ENCODE measurements around the gene PPP1R10. TPM values are rescaled to one million over a fixed set of nuclear protein-coding genes. Genes with fewer than 3 reads are reported as not detected.
"Not testable (repeated sequence)": the region's sequence is repeated elsewhere in the genome, so short reads cannot be mapped to it uniquely, and the experiment has no call there.

PPP1R10 gene
- 95.2 and 100 TPM in 2 replicates for total RNA-seq

DNA sequence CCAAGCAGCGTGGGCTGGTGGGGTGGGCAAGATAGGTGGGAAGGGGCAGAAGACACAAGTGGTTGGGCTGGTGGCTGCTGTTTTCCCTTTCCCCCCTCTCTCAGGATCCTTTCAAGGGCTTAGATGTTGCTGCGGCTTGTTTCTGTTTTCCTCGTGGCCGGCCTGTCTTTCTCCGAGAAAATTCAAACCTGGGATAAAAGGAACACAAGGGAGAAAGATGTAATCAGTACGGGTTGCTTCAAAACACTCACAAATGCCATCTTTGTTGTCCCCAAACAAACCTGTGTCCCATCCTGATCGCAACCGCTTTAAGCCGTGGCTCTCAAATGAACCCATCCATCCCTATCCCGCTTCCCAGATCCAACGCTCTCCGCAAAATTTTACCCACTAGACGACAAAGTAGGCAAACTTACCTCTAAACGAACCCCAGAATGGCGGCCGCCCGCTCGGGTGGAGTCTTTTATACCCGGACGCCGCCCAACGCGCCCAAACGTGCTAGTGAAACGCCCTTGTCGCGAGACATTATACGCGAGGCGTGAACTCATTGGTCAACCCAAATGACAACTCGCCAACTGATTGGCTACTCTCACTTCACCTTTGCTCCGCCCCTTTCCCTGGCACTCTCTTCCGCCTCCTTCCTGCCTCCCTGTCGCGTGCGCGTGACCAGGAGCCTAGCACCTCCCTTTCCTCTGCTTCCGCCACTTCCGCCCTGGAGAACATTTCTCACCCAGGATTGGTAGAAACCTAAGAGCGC, at the start of gene PPP1R10:
Gene PPP1R10 (minus strand): TSS at position 433 of the 754 bp plus-strand sequence. CDS start 7,299 bp downstream, outside the sequence.
- intact Hi-C loops (cut with micrococcal nuclease) = loop anchor here (1.0 to 10.0 kb wide), 18 partner anchors 9 to 1280 kb away; partner anchors contain the start of genes ABCF1, ATAT1, C6orf136 and EHMT2

DNA sequence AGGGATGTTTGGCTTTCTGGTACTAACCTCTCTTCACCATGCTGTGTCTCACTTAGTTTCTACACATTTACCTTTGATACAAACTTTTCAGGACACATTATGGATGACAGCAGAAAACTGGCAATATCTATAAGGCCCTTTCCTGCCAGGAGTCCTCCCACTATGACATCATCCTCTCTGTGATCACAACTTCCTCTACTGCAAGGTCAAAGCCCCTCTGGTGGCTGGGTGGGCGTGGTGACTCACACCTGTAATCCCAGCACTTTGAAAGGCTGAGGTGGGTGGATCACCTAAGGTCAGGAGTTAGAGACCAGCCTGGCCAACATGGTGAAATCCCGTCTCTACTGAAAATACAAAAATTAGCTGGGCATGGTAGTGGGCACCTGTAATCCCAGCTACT, 49.3 kb upstream of the PPP1R10 start:
- intact Hi-C loops (cut with micrococcal nuclease) = not testable (repeated sequence)

DNA sequence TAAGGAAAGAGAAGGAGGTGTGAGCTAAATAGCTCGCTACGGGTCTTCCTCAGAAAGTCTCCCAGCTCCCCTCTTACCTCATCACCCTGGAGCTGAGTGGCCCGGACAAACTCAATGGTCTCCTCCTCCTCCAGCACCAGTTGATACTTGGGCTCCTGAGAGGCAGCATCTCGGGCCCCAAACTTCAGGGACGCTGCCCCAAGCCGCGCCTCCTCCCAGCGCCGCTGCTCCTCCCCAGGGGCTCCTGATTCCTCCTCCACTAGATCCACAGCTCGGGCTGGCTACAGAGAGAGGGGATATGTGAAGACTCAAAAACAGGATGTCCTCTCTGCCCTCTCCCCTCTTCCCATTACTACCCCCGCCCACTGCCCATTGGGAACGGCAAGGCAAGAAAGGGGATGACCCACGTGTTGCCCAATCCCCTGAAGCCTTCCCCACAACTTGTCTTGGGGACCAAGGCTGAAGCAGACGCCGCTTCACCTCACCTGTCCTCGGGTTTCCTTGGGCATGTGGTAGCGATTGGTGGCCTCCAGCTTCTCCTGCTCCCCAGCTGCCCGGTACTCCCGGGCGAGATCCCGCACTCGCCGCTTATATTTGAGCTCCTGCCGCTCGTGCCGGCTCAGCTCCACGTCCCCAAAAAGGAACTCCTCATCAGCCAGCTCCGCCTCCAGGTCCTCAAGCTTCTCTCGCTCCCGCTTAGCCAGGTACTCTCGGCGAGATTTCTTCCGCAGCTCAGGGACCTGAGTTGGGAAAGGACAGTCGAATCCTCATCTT, 48.1 kb upstream of the PPP1R10 start:
- intact Hi-C loops (cut with micrococcal nuclease) = no loop called here

GRCh38 chr6:30657922-30658321, 40.9 kb upstream of the PPP1R10 start:
- intact Hi-C loops (cut with micrococcal nuclease) = not testable (repeated sequence)

DNA sequence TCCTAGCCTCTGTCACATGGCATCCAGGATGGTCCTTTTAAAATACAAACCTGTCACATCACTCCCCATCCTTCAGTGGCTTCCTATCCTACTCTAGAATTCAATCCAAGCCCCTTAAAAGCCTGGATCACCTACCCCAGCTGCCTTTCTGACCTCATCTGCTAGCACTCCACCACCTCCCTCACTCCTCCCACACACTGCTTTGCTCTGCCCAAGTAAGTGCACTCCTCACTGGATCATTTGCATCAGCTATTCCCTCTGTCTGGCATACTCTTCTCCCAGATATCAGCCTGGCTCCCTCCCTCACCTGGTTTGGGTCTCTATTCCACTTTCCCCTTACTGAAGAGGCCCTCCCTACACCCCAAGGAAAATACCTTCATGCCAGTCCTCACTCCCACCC, 40.4 kb upstream of the PPP1R10 start:
- intact Hi-C loops (cut with micrococcal nuclease) = no loop called here

GRCh38 chr6:30656513-30656912, 39.5 kb upstream of the PPP1R10 start:
- intact Hi-C loops (cut with micrococcal nuclease) = no loop called here

DNA sequence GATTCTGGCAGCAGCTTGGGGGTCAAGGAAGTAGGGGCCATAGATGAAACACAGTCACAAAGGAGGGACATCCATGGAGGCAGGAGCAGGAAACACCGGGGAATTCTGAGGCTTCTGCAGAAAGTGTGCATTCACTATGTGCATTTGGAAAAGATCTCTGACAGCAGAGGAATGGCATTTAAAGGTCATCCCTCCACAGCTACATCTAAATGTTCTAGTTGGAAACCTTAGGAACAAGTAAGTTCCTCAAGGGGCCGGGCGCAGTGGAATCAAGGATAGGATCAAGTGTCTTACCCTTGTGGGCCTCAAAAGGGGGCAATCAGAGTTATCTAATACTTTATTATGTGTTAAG, 38.7 kb upstream of the PPP1R10 start:
- intact Hi-C loops (cut with micrococcal nuclease) = no loop called here

DNA sequence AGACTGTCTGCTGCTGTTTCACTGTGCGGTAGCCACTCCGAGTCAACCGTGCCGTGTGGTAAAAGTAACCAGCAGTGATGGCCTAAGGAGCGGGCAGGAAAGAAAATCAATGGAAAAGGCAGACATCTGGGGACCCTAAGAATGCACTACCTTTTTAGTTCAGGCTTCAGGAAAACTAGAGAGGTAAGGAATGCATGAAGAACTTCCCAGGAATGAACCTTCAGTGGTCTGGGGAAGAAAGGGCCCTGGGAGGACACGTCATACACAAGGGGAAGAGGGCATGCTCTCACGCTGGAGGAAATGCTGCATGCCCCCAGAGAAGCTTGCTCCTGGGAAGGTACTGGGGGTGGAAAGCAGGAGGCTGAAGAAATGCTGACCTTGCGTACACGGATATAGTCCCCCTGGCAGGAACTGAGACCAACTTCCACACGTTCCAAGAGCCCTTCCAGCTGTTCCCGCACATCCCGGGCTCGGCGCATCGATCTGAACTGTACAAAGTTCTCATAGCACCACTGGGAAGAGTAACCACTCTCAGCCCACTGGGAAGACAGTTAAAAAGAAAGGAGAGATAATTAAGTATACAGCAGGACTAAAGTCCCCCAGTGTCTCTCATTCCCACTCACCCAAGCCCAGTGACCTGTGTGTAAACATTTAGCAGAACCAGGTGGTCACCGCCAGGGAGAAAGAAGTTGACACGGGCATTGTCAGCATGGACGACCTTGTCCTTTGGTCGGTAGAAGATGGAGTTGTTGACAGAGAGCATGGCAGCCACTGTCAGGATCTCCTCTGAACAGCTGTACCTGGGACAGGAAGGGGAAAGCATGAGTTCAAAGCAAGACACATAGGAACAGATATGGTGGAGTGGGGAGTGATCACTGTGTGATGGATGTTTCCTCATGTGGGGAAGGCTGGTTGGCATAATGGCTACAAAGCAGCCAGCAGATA, 38.0 kb upstream of the PPP1R10 start:
- intact Hi-C loops (cut with micrococcal nuclease) = no loop called here

DNA sequence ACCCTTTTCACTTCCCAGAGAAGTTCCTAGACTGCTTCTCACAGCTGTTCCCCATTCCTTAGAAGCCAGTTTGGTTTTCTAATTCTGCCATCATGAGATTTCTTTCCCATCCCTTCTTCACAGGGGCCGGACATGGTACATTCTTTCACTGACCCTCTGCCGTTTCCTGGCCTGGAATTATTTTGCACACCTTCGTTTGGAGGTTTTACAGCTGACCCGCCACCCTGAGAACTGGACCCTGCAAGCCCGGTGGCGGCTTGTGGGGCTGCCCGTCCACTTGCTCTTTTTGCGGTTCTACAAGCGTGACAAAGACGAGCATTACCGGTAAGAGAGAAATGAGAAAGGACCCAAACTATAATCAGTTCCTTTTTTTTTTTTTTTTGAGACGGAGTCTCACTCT, 34.1 kb upstream of the PPP1R10 start:
- intact Hi-C loops (cut with micrococcal nuclease) = no loop called here

DNA sequence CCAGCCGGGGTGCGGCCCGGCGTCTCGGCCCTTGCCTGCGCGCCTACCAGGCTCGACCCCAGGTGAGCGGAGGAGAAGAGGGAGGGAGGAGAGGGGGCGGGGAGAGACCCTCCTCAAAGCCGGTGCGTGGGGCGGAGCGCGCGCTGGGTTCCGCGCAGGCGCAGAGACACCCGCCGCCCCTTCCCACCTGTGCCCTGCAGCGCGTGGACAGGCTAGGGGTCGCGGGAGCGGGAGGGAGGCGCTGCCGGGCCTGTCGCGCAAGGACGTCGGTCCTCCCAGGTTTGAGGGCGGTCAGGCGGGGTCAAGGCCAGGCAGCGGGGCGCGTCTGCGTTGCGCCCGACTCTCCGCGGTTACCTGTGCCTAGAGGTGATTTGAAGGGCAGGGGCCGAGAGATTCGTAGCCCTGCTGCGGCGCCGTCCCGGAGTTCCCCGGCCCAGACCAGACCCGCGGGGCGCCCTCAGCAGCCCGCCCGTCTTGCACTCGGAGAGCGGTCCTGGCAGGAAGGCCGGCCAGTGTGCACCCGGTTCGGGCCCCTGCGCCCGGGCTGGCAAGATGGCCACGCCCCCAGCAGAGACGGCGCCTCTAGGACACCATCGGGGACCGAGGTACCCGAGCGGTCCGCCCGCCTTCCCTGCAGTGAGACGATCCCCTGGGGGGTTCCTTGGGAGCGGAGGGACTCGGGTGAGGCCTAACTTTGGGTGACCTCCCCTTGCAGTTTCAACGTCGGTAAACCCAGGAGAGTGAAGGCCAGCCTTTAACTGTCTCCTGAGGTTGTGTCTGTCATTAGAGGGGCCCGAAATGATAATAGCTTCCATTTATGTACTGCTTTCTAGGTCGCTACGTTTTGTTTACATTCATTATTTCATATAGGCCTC, 30.4 kb upstream of the PPP1R10 start:
- intact Hi-C loops (cut with micrococcal nuclease) = loop anchor here (1.0 to 10.0 kb wide), 10 partner anchors 21 to 1547 kb away; partner anchors contain the start of genes ABCF1, ATAT1, GPSM3 and GTF2H4

DNA sequence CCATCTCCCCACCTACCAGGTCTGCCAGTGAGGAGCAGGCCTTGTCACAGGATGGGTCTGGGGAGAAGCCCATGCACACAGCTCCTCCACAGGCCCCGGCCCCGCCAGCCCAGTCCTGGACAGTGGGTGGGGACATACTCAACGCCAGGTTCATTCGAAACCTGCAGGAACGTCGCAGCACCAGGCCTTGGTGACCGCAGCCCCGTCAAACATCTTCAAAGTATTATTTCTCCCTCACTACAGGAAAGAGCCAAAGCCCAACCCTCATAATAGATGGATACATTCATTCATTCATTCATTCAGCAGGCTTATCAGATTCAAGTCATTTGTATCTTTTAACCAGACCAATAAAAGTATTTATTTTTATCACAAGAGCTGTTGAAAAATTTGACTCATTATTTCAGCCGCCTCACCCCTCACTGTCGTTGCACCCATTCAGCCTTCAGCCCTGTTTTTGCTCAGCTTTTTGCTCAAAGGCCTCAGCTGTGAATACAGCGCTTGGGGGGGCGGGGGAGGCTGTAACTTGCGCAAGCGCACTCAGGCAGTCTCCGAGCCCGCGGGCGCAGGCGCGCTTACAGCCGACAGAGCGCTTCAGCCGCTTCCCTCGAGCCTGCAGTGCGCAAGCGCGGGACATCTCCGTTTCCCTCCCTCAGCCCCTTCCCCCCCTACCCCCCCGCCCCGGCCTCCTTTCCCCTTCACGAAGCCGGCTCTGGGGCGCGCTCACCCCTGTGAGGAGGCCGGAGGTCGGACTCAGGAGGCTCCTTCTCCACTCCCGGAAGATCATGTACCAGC, 29.6 kb upstream of the PPP1R10 start, which contains the start of gene C6orf136:
Gene C6orf136 (plus strand): TSS at position 684 of the 792 bp plus-strand sequence. CDS start 99 bp downstream, at position 783.
- intact Hi-C loops (cut with micrococcal nuclease) = loop anchor here (1.0 to 10.0 kb wide), 10 partner anchors 20 to 1548 kb away; partner anchors contain the start of genes ABCF1, ATAT1, GPSM3 and GTF2H4

GRCh38 chr6:30645989-30646388, 28.9 kb upstream of the PPP1R10 start:
- intact Hi-C loops (cut with micrococcal nuclease) = loop anchor here (10.0 kb wide), 1 partner anchor 1549 kb away; the partner anchor contains the start of genes GPSM3 and PBX2

DNA sequence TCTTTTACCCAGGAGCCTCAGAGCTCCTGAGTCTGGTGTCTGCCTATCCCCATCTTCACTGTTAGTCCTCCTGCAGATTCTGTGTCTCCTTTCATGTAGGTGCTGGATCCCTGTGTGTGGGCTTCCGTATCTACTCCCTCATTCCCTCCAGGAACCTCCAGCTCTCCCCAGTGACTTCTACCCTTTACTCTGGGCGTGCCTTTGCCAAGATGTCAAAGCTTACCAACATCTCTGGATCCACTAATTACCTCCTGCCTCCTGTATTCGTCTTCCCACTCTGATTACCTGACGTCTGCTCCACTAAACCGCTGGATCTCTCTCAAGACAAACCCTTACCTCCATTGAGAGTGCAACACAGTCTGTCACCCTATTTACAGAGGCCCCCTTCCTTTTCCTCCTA, 27.7 kb upstream of the PPP1R10 start:
- intact Hi-C loops (cut with micrococcal nuclease) = loop anchor here (10.0 kb wide), 1 partner anchor 1550 kb away; the partner anchor contains the start of genes GPSM3 and PBX2

- intact Hi-C loops (cut with micrococcal nuclease) = loop anchor here (10.0 kb wide), 1 partner anchor 1551 kb away; the partner anchor contains the start of genes GPSM3 and PBX2
Measured at GRCh38 chr6:30643656-30644055, 26.6 kb upstream of the PPP1R10 start.

GRCh38 chr6:30641048-30641447, 24.0 kb upstream of the PPP1R10 start:
- intact Hi-C loops (cut with micrococcal nuclease) = loop anchor here (10.0 kb wide), 1 partner anchor 1554 kb away; the partner anchor contains the start of genes GPSM3 and PBX2

DNA sequence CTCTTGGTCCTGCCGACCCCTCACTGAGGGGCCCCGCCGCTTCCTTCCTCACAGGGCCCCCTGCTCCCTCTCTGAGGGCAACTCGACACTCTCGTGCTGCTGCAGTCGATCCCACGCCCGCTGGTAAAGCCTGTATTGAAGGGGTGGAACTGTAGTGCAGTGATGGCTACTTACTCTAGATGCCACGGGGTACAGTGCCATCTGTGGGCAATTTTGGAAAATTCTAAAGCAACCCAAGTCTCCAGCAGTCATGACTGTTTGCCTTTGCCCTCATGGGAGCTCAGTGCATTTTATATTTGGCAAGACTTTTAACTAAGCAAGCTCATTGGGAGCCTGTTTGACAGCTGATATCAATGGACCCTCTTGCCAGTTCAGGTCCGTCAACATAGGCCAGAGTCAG, 23.4 kb upstream of the PPP1R10 start:
- intact Hi-C loops (cut with micrococcal nuclease) = loop anchor here (10.0 kb wide), 1 partner anchor 1554 kb away; the partner anchor contains the start of genes GPSM3 and PBX2

DNA sequence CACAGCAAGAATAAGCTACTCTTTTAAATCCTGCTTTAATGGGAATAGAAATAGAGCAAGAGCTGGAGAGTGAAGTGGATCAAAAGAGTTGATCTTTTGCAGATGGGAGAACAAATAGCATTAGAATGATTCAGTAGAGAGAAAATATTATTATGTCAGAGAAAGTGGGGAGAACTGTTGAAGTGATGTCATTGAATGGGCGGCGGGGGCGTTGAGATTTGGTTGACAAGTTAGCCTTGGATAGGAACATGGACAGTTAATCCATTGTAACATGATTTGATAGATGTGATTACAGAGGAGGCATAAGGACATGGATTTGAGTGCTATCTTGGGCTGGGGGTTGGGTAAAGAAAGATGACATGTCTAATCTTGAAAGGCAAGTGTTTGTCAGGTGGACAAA, 18.8 kb upstream of the PPP1R10 start:
- intact Hi-C loops (cut with micrococcal nuclease) = no loop called here

DNA sequence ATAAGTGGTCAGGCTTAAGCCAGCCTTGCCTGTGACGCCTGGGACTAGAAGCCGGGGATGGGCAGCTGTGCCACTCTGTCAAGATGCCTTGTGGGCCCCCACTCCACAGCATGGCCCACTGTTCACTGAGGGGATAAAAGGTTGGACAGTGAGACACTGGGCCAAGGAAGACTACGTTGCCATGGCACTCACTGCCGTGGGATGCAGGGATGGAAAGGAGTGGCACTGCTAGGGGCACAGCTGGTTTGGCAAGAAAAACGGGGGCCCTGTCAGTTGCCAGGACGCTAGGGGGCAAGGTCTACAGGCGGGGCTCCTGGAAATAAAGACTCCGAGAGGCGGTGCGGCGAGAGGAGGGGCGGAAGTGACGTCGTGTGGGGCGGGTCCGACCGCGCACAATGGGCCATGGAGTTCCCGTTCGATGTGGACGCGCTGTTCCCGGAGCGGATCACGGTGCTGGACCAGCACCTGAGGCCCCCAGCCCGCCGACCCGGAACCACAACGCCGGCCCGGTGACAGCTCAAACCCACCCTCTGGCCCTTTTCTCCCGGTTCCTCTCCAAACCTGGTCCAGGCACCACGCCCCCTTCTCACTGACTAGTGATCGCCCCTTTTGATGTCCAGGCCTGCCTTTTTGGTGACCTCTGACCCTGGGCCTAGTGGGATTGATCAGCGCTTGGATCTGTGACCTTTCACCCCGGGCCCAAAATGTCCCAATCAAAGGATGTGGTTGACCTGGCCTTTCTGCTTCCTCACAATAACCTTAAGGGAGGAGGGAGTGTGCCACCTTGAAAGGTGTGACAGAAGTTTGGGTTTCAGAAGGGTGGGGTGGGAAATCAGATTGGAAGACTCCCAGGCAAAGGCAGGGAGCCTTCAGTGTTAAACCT, 9.7 kb upstream of the PPP1R10 start, which contains the start of gene ATAT1:
Gene ATAT1 (plus strand): TSS at position 391 of the 883 bp plus-strand sequence.
- intact Hi-C loops (cut with micrococcal nuclease) = loop anchor here (1.0 to 2.0 kb wide), 8 partner anchors 9 to 104 kb away; partner anchors contain the start of genes ABCF1, C6orf136, DHX16 and GNL1
